Omental fat pad (tissue), 4 donors: ENCODE data around the gene ANO3. TPM values are rescaled to one million over a fixed set of nuclear protein-coding genes. Genes with fewer than 3 reads are reported as not detected.
A peak's percentile ranks its signal among the peaks of the same experiment; 100 is the strongest.
"Not testable (repeated sequence)": the region's sequence is repeated elsewhere in the genome, so short reads cannot be mapped to it uniquely, and the experiment has no call there.

Experiments
- ATAC-seq: fragments of 150-250 bp; one replicate; pipeline ENCODE4 v1.9.1; 2016; ENCODE audit warnings: mild to moderate bottlenecking, moderate library complexity; ENCODE audit not compliant: low FRiP score
- DNase-seq: peaks from one replicate; pipeline ENCODE4 v3.0.0-alpha.2; 2019; ENCODE audit warnings: low spot score
- total RNA-seq, 4 donors: library from RNA; depleted of rRNA; stranded (reverse); fragments of >200 nt; gene quantifications; one replicate each; pipeline ENCODE4 v1.1.0, GENCODE V29; 2016
- TF ChIP-seq, protein P1 (sequence below), 3 donors: fragments of 450-650 bp; IDR thresholded peaks; one replicate each; pipeline ENCODE4 v1.5.1; 2016 to 2017; ENCODE audit warnings: antibody characterized with exemption in 3 of 3, mild to moderate bottlenecking in 3 of 3, moderate library complexity in 2 of 3

Gene ANO3
- total RNA-seq, 4 donors from 2014 or later: 0.56 to 4.1 (median 1.6) TPM

GRCh38 chr11:26578998-26579661, 247.2 kb downstream of the ANO3 start:
- no peak for DNase-seq
- TF ChIP-seq, protein P1, sequence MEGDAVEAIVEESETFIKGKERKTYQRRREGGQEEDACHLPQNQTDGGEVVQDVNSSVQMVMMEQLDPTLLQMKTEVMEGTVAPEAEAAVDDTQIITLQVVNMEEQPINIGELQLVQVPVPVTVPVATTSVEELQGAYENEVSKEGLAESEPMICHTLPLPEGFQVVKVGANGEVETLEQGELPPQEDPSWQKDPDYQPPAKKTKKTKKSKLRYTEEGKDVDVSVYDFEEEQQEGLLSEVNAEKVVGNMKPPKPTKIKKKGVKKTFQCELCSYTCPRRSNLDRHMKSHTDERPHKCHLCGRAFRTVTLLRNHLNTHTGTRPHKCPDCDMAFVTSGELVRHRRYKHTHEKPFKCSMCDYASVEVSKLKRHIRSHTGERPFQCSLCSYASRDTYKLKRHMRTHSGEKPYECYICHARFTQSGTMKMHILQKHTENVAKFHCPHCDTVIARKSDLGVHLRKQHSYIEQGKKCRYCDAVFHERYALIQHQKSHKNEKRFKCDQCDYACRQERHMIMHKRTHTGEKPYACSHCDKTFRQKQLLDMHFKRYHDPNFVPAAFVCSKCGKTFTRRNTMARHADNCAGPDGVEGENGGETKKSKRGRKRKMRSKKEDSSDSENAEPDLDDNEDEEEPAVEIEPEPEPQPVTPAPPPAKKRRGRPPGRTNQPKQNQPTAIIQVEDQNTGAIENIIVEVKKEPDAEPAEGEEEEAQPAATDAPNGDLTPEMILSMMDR (IDR thresholded peaks at IDR 0.05): no peak
- ATAC-seq: no peak

GRCh38 chr11:26579683-26580082, 247.8 kb downstream of the ANO3 start:
- TF ChIP-seq, protein P1 (IDR thresholded peaks at IDR 0.05): no peak
- no peak for ATAC-seq
- DNase-seq: no peak

GRCh38 chr11:26580929-26581328, 249.0 kb downstream of the ANO3 start:
- no peak for ATAC-seq
- TF ChIP-seq, protein P1 (IDR thresholded peaks at IDR 0.05): no peak
- no peak for DNase-seq

GRCh38 chr11:26583550-26583949, 251.6 kb downstream of the ANO3 start:
- ATAC-seq (peak; percentile 71), DNase-seq (no peak)
- TF ChIP-seq, protein P1 (IDR thresholded peaks at IDR 0.05): no peak

GRCh38 chr11:26584818-26585217, 252.9 kb downstream of the ANO3 start:
- TF ChIP-seq, protein P1 (IDR thresholded peaks at IDR 0.05): no peak
- DNase-seq (no peak), ATAC-seq (no peak)

- ATAC-seq (no peak), DNase-seq (no peak)
- TF ChIP-seq, protein P1 (IDR thresholded peaks at IDR 0.05): no peak
Observed at GRCh38 chr11:26587073-26587472, 255.1 kb downstream of the ANO3 start.

DNA sequence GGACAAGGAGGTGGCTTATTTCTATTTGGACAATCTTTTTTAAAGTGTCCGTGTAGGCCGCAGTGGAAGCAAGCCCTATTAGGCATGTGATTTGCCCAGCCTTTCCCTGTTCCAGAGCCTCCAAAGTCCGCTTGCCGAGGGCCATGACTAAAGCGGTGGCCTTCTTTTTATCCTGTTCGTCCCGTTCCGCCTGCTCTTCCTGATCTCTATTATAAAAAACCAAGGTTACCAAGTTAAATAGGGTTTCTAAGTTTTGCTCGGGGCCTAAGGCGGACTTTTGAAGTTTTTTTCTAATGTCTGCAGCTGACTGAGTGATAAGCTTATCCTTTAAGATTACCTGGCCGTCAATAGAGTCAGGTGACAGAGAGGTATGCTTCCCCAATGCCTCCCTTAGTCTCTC, 261.8 kb downstream of the ANO3 start:
- TF ChIP-seq, protein P1 (IDR thresholded peaks at IDR 0.05): no peak
- DNase-seq (no peak), ATAC-seq (no peak)

GRCh38 chr11:26595207-26595865, 263.4 kb downstream of the ANO3 start:
- not testable (repeated sequence) for DNase-seq, ATAC-seq

DNA sequence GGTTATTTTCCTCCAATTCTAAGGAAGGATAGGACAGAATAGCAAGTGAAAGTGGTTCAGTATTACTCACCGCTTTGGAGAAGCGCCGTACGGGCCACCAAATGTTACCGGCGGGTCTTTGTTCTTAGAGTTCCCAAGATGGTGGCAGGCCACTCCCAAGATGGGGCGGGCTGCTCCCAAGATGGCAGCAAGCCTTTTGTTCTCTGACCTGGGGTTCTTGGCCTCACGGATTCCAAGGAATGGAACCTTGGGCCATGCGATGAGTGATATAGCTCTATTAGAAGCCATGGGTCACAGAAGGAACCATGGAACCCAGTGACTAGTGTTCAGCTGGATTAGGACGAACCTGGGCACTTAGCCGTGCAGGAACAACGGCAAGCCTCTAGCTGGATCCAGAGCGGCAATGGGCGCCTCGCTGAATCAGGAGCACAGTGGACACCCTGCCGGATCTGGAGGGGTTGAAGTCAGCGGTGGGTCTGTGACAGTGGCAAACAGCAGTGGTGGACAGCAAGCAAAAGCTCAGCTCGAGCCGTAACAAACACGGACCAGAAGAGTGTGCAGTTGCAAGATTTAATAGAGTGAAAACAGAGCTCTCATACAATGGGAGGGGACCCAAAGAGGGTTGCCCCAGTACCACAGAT, 265.2 kb downstream of the ANO3 start:
- not testable (repeated sequence) for ATAC-seq, DNase-seq
